ENCODE results near the gene ARL5A.

ARL5A gene

GRCh38 chr2:151840216-151841046 is 12.2 kb upstream of the ARL5A start:
- H4K91ac ChIP-seq (ENCODE audit: low read length), result no peak overlapping the region
- H3K36me3 ChIP-seq (ENCODE audit: control insufficient read depth in 1 of 2, insufficient read depth in 2 of 2, low read depth in 1 of 2, low read length in 2 of 2), result no peaks in the 10 kb centered on the region
- H3K14ac ChIP-seq (ENCODE audit: low read length in 2 of 2), result no peak overlapping the region
- H2BK15ac ChIP-seq (ENCODE audit: low read depth, poor library complexity, severe bottlenecking), result no peak overlapping the region
- H2BK120ac ChIP-seq (ENCODE audit: low read depth, low read length), result no peak overlapping the region
- H3K23ac ChIP-seq (ENCODE audit: low read length in 2 of 2), result no peak overlapping the region
- no peak overlapping the region for H3K27ac ChIP-seq (ENCODE audit: low read length, poor library complexity, severe bottlenecking)
- H3K79me1 ChIP-seq (replicated peaks; ENCODE audit: low read length, poor library complexity, severe bottlenecking), result no peaks in the 10 kb centered on the region
- H2BK5ac ChIP-seq (ENCODE audit: low read depth, low read length, poor library complexity, severe bottlenecking), result no peak overlapping the region
- H2AFZ ChIP-seq (ENCODE audit: low read depth, low read length), result no peak overlapping the region
- no peak overlapping the region for H3K4me2 ChIP-seq (ENCODE audit: low read length, poor library complexity, severe bottlenecking)
- WGBS, result 100% methylated on average over 4 of the region's 5 CpGs
- no peak overlapping the region for H3K4ac ChIP-seq (ENCODE audit: low read depth in 1 of 2, low read length in 2 of 2)
- H3K9me3 ChIP-seq (ENCODE audit: control insufficient read depth, low read length), result no peaks in the 10 kb centered on the region
- H3K18ac ChIP-seq (ENCODE audit: low read depth in 1 of 2, low read length in 2 of 2), result no peak overlapping the region
- no peaks in the 10 kb centered on the region for H3K27me3 ChIP-seq (ENCODE audit: control insufficient read depth in 1 of 2, insufficient read depth in 1 of 2, low read length in 2 of 2)
- no peak for DNase-seq
- H4K8ac ChIP-seq (ENCODE audit: low read length), result no peak overlapping the region
- no peaks in the 10 kb centered on the region for H3K4me1 ChIP-seq (ENCODE audit: control insufficient read depth, insufficient read depth, low read depth, low read length)
- no peak overlapping the region for H2AK5ac ChIP-seq (ENCODE audit: low read length, severe bottlenecking)
- no peak overlapping the region for H3K4me3 ChIP-seq (ENCODE audit: insufficient read depth in 1 of 2, low read depth in 1 of 2, low read length in 2 of 2)
- H3K9ac ChIP-seq (ENCODE audit: low read length), result no peak overlapping the region
- no peak overlapping the region for H2BK12ac ChIP-seq (ENCODE audit: low read length in 2 of 2)

GRCh38 chr2:151837926-151838325 is 9.7 kb upstream of the ARL5A start:
- H4K8ac ChIP-seq (ENCODE audit: low read length), result no peak overlapping the region
- H3K27me3 ChIP-seq (ENCODE audit: control insufficient read depth in 1 of 2, insufficient read depth in 1 of 2, low read length in 2 of 2), result no peaks in the 10 kb centered on the region
- H2BK15ac ChIP-seq (ENCODE audit: low read depth, poor library complexity, severe bottlenecking), result no peak overlapping the region
- H3K27ac ChIP-seq (ENCODE audit: low read length, poor library complexity, severe bottlenecking), result no peak overlapping the region
- no peak overlapping the region for H3K4ac ChIP-seq (ENCODE audit: low read depth in 1 of 2, low read length in 2 of 2)
- no peak for DNase-seq
- no peaks in the 10 kb centered on the region for H3K4me1 ChIP-seq (ENCODE audit: control insufficient read depth, insufficient read depth, low read depth, low read length)
- H2BK12ac ChIP-seq (ENCODE audit: low read length in 2 of 2), result no peak overlapping the region
- H2BK5ac ChIP-seq (ENCODE audit: low read depth, low read length, poor library complexity, severe bottlenecking), result no peak overlapping the region
- H3K4me3 ChIP-seq (ENCODE audit: insufficient read depth in 1 of 2, low read depth in 1 of 2, low read length in 2 of 2), result no peak overlapping the region
- 55% methylated on average over 3 of the region's 3 CpGs for WGBS
- H3K14ac ChIP-seq (ENCODE audit: low read length in 2 of 2), result no peak overlapping the region
- no peak overlapping the region for H3K18ac ChIP-seq (ENCODE audit: low read depth in 1 of 2, low read length in 2 of 2)
- no peak overlapping the region for H3K4me2 ChIP-seq (ENCODE audit: low read length, poor library complexity, severe bottlenecking)
- H3K9ac ChIP-seq (ENCODE audit: low read length), result no peak overlapping the region
- H3K9me3 ChIP-seq (ENCODE audit: control insufficient read depth, low read length), result no peaks in the 10 kb centered on the region
- no peak overlapping the region for H4K91ac ChIP-seq (ENCODE audit: low read length)
- no peaks in the 10 kb centered on the region for H3K36me3 ChIP-seq (ENCODE audit: control insufficient read depth in 1 of 2, insufficient read depth in 2 of 2, low read depth in 1 of 2, low read length in 2 of 2)
- H2AFZ ChIP-seq (ENCODE audit: low read depth, low read length), result no peak overlapping the region
- no peaks in the 10 kb centered on the region for H3K79me1 ChIP-seq (replicated peaks; ENCODE audit: low read length, poor library complexity, severe bottlenecking)
- H2BK120ac ChIP-seq (ENCODE audit: low read depth, low read length), result no peak overlapping the region
- H3K23ac ChIP-seq (ENCODE audit: low read length in 2 of 2), result no peak overlapping the region
- no peak overlapping the region for H2AK5ac ChIP-seq (ENCODE audit: low read length, severe bottlenecking)

DNA sequence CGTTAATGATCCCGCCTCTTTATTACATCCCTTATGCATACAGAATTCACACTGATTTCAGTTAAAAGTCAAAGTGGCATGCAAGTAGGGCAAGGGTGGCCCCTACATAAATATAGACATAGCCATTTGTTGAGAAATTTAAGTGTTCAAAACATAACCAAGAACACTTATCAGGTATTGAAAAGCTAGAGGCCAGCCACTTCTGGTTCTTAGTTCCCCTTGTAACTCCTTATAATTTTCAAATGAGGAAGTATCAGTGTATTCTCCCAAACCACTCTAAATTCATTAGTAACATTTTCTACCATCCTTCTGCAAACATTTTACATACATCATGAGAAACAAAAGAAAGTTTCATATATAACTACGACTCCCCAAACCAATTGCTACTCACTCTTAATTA is 5.8 kb upstream of the ARL5A start:
- H3K18ac ChIP-seq (ENCODE audit: low read depth in 1 of 2, low read length in 2 of 2), result no peak overlapping the region
- H2BK15ac ChIP-seq (ENCODE audit: low read depth, poor library complexity, severe bottlenecking), result no peak overlapping the region
- no peak overlapping the region for H3K14ac ChIP-seq (ENCODE audit: low read length in 2 of 2)
- H2AK5ac ChIP-seq (ENCODE audit: low read length, severe bottlenecking), result no peak overlapping the region
- no peaks in the 10 kb centered on the region for H3K27me3 ChIP-seq (ENCODE audit: control insufficient read depth in 1 of 2, insufficient read depth in 1 of 2, low read length in 2 of 2)
- no peak overlapping the region for H3K27ac ChIP-seq (ENCODE audit: low read length, poor library complexity, severe bottlenecking)
- H3K9me3 ChIP-seq (ENCODE audit: control insufficient read depth, low read length), result no peaks in the 10 kb centered on the region
- WGBS, result no CpG with 5 or more reads among the region's 3 CpGs
- no peak overlapping the region for H3K4me3 ChIP-seq (ENCODE audit: insufficient read depth in 1 of 2, low read depth in 1 of 2, low read length in 2 of 2)
- no peaks in the 10 kb centered on the region for H3K79me1 ChIP-seq (replicated peaks; ENCODE audit: low read length, poor library complexity, severe bottlenecking)
- H3K23ac ChIP-seq (ENCODE audit: low read length in 2 of 2), result no peak overlapping the region
- no peak overlapping the region for H2BK12ac ChIP-seq (ENCODE audit: low read length in 2 of 2)
- DNase-seq, result no peak
- no peak overlapping the region for H2AFZ ChIP-seq (ENCODE audit: low read depth, low read length)
- H4K8ac ChIP-seq (ENCODE audit: low read length), result no peak overlapping the region
- H4K91ac ChIP-seq (ENCODE audit: low read length), result no peak overlapping the region
- no peak overlapping the region for H3K4me2 ChIP-seq (ENCODE audit: low read length, poor library complexity, severe bottlenecking)
- H3K4me1 ChIP-seq (ENCODE audit: control insufficient read depth, insufficient read depth, low read depth, low read length), result no peaks in the 10 kb centered on the region
- no peak overlapping the region for H2BK5ac ChIP-seq (ENCODE audit: low read depth, low read length, poor library complexity, severe bottlenecking)
- H2BK120ac ChIP-seq (ENCODE audit: low read depth, low read length), result no peak overlapping the region
- H3K9ac ChIP-seq (ENCODE audit: low read length), result no peak overlapping the region
- no peaks in the 10 kb centered on the region for H3K36me3 ChIP-seq (ENCODE audit: control insufficient read depth in 1 of 2, insufficient read depth in 2 of 2, low read depth in 1 of 2, low read length in 2 of 2)
- H3K4ac ChIP-seq (ENCODE audit: low read depth in 1 of 2, low read length in 2 of 2), result no peak overlapping the region

GRCh38 chr2:151830961-151831360 is 2.7 kb upstream of the ARL5A start:
- no peak for DNase-seq
- no peak overlapping the region for H2BK15ac ChIP-seq (ENCODE audit: low read depth, poor library complexity, severe bottlenecking)
- no peak overlapping the region for H2BK120ac ChIP-seq (ENCODE audit: low read depth, low read length)
- H3K36me3 ChIP-seq (ENCODE audit: control insufficient read depth in 1 of 2, insufficient read depth in 2 of 2, low read depth in 1 of 2, low read length in 2 of 2), result no peaks in the 10 kb centered on the region
- H4K91ac ChIP-seq (ENCODE audit: low read length), result no peak overlapping the region
- H2AK5ac ChIP-seq (ENCODE audit: low read length, severe bottlenecking), result no peak overlapping the region
- no peak overlapping the region for H3K14ac ChIP-seq (ENCODE audit: low read length in 2 of 2)
- H3K4me3 ChIP-seq (ENCODE audit: insufficient read depth in 1 of 2, low read depth in 1 of 2, low read length in 2 of 2), result no peak overlapping the region
- no peak overlapping the region for H3K23ac ChIP-seq (ENCODE audit: low read length in 2 of 2)
- no peak overlapping the region for H3K9ac ChIP-seq (ENCODE audit: low read length)
- no peaks in the 10 kb centered on the region for H3K79me1 ChIP-seq (replicated peaks; ENCODE audit: low read length, poor library complexity, severe bottlenecking)
- H2BK12ac ChIP-seq (ENCODE audit: low read length in 2 of 2), result no peak overlapping the region
- 100% methylated on average over 1 of the region's 2 CpGs for WGBS
- no peak overlapping the region for H3K27ac ChIP-seq (ENCODE audit: low read length, poor library complexity, severe bottlenecking)
- peaks cover 2% of the 10 kb centered on the region for H3K4me1 ChIP-seq (ENCODE audit: control insufficient read depth, insufficient read depth, low read depth, low read length)
- no peaks in the 10 kb centered on the region for H3K9me3 ChIP-seq (ENCODE audit: control insufficient read depth, low read length)
- no peak overlapping the region for H3K4me2 ChIP-seq (ENCODE audit: low read length, poor library complexity, severe bottlenecking)
- no peaks in the 10 kb centered on the region for H3K27me3 ChIP-seq (ENCODE audit: control insufficient read depth in 1 of 2, insufficient read depth in 1 of 2, low read length in 2 of 2)
- H4K8ac ChIP-seq (ENCODE audit: low read length), result no peak overlapping the region
- H3K4ac ChIP-seq (ENCODE audit: low read depth in 1 of 2, low read length in 2 of 2), result no peak overlapping the region
- H2AFZ ChIP-seq (ENCODE audit: low read depth, low read length), result no peak overlapping the region
- H3K18ac ChIP-seq (ENCODE audit: low read depth in 1 of 2, low read length in 2 of 2), result no peak overlapping the region
- H2BK5ac ChIP-seq (ENCODE audit: low read depth, low read length, poor library complexity, severe bottlenecking), result no peak overlapping the region

Measured in mesenchymal stem cell (in vitro differentiated cells and primary cell).